Stimulated activated CD8-positive, alpha-beta memory T cell treated with anti-CD3 and anti-CD28 coated beads, Interleukin-4, amount 100 ng/mL, for 1 hour (primary cell): ENCODE data around the gene LTBP1.
"Not testable (repeated sequence)": the region's sequence is repeated elsewhere in the genome, so short reads cannot be mapped to it uniquely, and the experiment has no call there.

Experiments used
- DNase-seq, 2 donors: peaks; one replicate each; pipeline ENCODE4 v3.0.0-alpha.2; 2020; ENCODE audit warnings: low read depth in 2 of 2, low spot score in 1 of 2

Gene LTBP1

GRCh38 chr2:33370636-33371265 is 424.0 kb downstream of the LTBP1 start:
- DNase-seq = no peak

- DNase-seq = no peak
Observed at GRCh38 chr2:33371304-33372090, 424.7 kb downstream of the LTBP1 start.

DNA sequence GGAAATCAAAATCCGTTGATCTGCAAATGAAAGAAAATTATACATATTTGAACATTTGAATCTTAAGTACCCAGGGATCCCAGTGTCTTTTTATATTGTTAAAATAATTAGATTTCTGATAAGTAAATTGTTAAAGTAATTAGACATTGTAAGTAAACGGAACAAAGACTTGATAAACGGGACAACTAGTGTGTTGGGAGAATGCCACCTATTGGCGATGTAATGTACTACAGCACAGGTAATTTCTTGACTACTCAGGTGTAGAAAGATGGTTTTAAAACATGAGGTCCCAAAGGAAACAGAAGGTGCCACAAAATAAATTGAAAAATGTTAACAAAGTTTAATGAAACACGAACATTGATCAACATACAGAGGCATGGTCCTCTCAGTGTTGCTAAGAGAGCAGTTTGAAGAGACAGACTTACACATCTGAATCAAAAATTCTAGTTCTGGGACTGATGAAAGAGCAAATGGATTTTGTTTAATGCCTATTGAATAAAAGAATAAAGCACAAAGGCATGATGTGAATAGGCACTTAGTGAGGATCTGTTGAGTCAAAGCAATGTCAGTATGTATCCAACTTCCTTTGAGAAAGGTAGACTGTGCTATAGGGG is 426.3 kb downstream of the LTBP1 start:
- DNase-seq = no peak

DNA sequence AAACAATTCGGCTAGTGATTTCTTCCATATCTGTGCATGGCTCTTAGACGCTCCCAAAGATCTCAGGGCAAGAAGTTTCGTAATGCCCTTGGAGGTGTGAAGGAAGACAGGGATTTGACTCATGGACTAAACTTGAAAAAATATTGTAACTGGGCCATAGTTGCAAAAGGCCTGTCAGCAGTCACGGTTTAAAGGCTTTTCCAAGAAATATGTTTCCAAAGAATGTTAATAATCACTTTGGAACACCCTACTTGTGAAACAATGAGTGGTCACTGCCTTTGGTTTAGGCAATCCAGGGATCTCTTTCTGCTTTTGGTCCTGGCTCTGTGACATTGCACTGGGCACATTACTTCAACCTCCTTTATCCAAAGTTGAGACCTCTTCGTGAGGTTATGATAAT is 427.2 kb downstream of the LTBP1 start:
- no peak for DNase-seq

DNA sequence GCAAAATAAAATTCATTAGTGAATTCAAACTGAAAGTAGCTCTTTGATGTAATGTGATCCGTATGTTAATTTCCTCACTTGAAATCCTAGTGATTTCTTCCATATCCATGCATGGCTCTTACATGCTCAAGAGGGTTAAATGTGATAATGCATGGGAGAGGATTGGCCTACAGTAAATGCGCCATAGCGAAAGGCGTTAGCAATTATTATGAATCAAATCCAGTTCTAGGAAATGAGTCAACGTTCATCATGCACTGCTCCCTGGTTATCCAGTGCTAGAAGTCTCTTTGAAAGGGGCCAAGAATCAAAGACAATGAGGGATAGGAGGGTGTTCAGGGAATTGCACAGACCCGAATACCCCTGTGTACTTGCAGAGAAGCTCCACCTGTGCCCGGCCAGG is 428.3 kb downstream of the LTBP1 start:
- no peak for DNase-seq

GRCh38 chr2:33377048-33377447 is 430.3 kb downstream of the LTBP1 start:
- DNase-seq = no peak

DNA sequence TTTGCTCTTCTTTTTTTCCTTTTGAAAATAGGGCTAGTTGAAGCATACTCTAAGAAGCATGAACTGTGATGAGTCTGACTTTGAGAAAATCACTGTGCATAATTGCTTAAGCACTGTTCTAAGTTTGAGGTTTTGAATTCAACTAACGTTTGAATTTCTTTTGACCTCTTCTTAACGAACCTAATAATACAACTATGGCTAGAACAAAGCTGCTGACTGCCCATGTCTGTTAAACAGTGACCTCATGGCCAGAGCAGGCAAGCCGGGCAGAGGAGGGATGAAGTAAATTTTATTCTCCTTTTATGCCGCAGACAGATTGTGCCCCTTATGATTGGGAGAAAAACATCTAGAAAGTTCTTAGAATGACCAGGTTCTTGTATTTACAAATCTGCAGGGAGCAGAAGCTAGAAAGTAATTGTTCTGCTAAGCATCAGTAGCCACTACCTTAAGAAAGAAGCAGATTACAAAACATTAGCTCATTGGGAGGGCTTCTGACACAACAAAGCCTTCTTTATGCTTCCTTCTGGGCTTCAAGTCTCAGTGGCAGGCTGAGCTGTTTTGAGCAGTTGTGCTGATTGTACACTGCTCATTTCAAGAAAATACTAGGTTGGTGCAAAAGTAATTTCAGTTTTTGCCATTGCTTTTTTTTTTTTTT is 431.9 kb downstream of the LTBP1 start:
- no peak for DNase-seq

DNA sequence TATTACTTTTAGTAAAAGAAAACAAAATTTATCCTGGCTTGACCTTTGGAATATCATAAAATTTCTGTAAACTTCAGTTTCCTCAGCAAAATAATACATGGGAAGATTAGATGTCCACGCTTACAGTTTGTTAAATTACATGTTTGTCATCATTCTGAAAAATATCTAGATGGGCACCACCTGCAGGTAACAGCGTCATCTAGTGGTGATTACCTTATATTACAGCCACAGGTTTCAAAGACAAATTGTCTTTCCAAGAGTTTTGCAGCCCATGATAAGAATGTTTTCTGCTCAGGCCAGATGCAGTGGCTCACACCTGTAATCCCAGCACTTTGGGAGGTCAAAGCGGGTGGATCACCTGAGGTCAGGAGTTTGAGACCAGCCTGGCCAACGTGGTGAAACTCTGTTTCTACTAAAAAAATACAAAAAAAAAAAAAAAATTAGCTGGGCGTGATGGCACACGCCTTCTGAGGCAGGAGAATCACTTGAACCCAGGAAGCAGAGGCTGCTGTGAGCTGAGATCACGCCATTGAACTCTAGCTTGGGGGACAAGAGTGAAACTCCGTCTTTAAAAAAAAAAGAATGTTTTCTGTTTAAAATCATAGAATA is 433.4 kb downstream of the LTBP1 start:
- no peak for DNase-seq

GRCh38 chr2:33380719-33381118 is 434.0 kb downstream of the LTBP1 start:
- DNase-seq = no peak

DNA sequence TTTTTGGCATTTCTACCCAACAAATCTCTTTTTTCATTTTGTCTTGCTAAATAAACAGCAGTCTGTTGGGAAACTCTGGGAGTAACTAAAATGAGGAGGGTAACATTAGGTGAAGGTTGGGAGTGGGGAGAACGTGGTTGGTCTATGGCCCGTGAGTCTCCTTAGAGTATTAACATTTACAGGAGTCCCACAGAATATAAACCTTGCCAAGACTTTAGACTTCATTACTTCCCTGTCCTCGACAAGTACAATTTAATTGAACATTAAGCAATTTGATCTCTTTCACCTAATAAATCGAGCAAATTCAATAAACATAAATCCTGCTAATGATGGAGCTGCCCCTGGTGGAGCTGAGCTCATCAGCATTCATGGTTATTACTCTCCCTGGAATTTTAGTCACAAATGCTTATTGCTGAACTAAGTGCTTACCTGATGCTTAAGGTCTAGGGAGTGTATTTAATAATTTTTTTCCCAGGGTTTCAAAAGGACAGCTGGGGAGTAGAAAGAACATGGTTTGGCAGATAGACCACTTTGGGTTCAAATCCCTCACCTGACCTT is 434.6 kb downstream of the LTBP1 start:
- no peak for DNase-seq

- no peak for DNase-seq
Observed at GRCh38 chr2:33383855-33384598, 437.3 kb downstream of the LTBP1 start.

DNA sequence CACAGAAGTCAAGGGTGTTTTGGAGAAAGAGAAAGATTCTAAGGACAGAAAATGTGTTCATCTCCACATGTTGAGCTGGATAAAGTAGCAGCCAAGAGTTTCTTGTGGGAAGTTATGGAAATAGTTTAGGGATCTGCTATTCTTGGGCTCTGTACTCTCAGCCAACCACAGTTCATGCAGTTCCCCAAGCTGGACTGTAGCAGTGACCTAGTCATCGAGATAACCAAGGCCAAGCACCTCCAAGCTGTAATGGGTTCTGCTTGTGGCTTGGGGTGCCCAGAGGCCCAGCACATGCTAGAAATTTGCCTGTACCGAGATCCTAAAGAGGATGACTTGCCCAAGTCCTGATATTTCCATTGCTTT is 437.8 kb downstream of the LTBP1 start:
- DNase-seq = no peak

- DNase-seq = no peak
Observed at GRCh38 chr2:33388996-33389395, 442.2 kb downstream of the LTBP1 start.

DNA sequence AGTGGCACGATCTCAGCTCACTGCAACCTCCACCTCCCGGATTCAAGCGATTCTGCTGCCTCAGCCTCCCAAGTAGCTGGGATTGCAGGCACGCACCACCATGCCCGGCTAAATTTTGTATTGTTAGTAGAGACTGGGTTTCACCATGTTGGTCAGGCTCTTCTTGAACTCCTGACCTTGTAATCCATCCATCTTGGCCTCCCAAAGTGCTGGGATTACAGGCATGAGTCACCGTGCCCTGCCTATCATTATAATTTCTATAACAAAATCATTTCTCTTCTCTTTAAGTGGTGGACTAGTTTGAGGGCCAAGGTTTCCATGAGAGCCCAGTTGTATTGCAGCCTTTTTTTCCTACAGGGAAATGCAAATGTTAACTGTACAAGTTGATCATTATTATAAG is 442.9 kb downstream of the LTBP1 start:
- DNase-seq = not testable (repeated sequence)

- no peak for DNase-seq
Observed at GRCh38 chr2:33391529-33392255, 444.9 kb downstream of the LTBP1 start.

GRCh38 chr2:33392366-33392765 is 445.6 kb downstream of the LTBP1 start:
- no peak for DNase-seq

DNA sequence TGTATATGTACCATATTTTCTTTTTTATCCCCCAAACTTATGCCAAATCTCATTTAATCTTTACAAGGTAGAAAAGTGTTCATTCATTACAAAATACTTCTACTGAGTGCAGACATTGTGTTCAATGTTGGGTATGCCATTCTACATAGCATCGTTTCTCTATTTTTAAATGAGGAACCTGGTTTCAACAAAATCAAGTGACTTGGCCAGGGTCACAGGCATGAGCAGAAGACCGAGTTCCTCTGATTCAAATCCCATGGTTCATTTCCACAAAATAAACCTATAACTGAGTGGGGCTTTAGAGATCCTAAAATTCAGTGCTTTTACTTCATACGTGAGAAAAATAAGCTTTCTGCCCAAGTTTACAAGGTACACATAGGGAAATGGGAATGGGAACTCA is 448.3 kb downstream of the LTBP1 start:
- DNase-seq = no peak

- peak in 1 of 2 donors; percentile 3 for DNase-seq
Observed at GRCh38 chr2:33395655-33396249, 449.0 kb downstream of the LTBP1 start.

DNA sequence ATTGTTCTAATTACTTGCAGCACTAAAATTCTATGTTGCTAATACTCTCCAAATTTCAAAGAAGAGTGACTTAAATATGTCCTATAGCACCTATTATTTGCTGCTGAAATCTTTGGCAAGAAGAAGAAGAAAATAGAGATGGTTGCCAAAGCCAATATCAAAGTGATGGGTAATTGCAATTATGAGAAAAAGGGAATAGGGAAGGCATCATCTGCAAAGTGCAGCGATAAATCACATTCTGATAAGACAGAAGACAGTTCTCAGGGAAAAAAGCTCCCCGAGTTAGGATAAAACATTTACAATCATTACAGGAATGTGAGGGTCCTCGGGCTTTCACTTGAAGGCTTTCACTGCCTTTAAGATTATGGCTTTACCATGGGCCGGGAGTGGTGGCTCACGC is 457.6 kb downstream of the LTBP1 start:
- DNase-seq = no peak
